ACC112 (cell line): ENCODE data around the gene KCNH8.

ENCODE experiments used
- H2AFZ ChIP-seq: fragments of 200-600 bp; sonication (generic); one replicate; pipeline ENCODE4 v1.6.0; 2017; ENCODE audit warnings: antibody characterized with exemption, low read length; ENCODE audit not compliant: unreplicated experiment
- H3K27ac ChIP-seq: fragments of 200-600 bp; sonication (generic); 2 replicates; pipeline ENCODE4 v1.5.1; 2014; ENCODE audit warnings: low read depth, mild to moderate bottlenecking, antibody characterized with exemption, low read length, moderate library complexity
- H3K27me3 ChIP-seq: fragments of 200-600 bp; sonication (generic); 2 replicates; pipeline ENCODE4 v1.6.1; 2014; ENCODE audit warnings: mild to moderate bottlenecking, antibody characterized with exemption, low read length, moderate library complexity, mixed read lengths; ENCODE audit not compliant: insufficient read depth
- H3K36me3 ChIP-seq: fragments of 200-600 bp; sonication (generic); 2 replicates; pipeline ENCODE4 v1.6.1; 2016; ENCODE audit warnings: mild to moderate bottlenecking, antibody characterized with exemption, low read length, moderate library complexity, mixed read lengths; ENCODE audit not compliant: insufficient read depth
- H3K4me1 ChIP-seq: fragments of 200-600 bp; sonication (generic); one replicate; pipeline ENCODE4 v1.6.1; 2016; ENCODE audit warnings: low read length, mixed read lengths; ENCODE audit not compliant: insufficient read depth, unreplicated experiment, control insufficient read depth
- H3K4me3 ChIP-seq: fragments of 200-600 bp; sonication (generic); 2 replicates; pipeline ENCODE4 v1.5.1; 2014; ENCODE audit warnings: mild to moderate bottlenecking, low read depth, low read length
- H3K79me2 ChIP-seq: fragments of 200-600 bp; sonication (generic); one replicate; pipeline ENCODE4 v1.6.0; 2016; ENCODE audit warnings: low read length; ENCODE audit not compliant: control insufficient read depth, unreplicated experiment, insufficient read depth

KCNH8 gene

DNA sequence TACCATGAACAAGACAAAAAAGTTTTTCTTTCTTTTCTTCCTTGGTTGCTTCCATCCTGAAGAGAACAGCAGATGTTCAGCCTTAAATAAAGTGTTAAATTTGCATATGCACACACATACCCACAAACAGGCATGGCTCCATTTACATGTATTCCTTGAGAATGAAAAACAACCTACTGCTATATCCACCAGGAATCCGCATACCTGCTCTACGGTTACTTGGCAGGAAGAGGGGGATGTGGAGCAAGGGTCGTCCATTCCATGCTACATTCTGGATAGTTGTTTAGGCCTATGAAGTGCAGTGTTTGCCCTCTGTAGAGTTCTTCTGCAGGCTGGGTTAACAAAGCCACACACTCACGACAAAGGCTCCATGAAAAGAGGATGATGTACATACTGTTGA, 322.8 kb downstream of the KCNH8 start:
- H3K79me2 ChIP-seq: no peaks in the 10 kb centered on the region
- no peak overlapping the region for H3K27ac ChIP-seq

DNA sequence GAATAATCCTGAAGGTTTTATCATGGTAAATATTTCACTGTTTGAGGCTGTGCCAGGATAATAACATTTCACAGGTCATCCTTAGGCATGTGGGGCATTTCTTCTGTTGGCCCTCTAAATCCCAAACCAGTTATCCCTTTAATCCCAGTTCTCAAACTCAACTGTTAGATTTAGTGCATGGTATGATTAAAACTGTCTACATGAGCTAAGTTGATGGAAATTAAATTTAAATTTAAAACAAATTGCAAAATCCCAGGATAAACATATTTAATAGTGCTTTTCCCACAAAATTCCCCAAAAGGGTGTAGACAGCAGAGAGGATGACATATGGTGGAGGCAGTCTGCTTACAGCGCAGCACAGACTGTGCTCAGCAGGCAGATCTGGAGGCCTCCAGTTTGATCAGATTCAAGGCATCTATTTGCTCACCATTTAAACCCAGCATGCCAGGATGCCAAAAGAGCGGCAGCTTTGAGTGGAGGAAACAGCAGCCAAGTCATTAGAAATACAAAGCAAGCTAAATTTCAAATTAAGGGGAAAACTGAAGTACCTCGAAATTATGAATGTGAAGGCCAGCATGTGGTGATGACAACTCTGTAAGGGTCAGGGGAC, 325.8 kb downstream of the KCNH8 start:
- Histone ChIP-seq H3K4me1 (no peaks in the 10 kb centered on the region), H3K36me3 (no peaks in the 10 kb centered on the region), H3K27me3 (no peaks in the 10 kb centered on the region), H3K27ac (no peak overlapping the region), H3K79me2 (no peaks in the 10 kb centered on the region), H2AFZ (no peak overlapping the region), H3K4me3 (no peak overlapping the region)

More for the DNA sequence above, 322.8 kb downstream of the KCNH8 start:
- no peaks in the 10 kb centered on the region for H3K27me3 ChIP-seq
- H3K4me1 ChIP-seq: no peaks in the 10 kb centered on the region
- H3K4me3 ChIP-seq: no peak overlapping the region
- H3K36me3 ChIP-seq: no peaks in the 10 kb centered on the region
- H2AFZ ChIP-seq: no peak overlapping the region

DNA sequence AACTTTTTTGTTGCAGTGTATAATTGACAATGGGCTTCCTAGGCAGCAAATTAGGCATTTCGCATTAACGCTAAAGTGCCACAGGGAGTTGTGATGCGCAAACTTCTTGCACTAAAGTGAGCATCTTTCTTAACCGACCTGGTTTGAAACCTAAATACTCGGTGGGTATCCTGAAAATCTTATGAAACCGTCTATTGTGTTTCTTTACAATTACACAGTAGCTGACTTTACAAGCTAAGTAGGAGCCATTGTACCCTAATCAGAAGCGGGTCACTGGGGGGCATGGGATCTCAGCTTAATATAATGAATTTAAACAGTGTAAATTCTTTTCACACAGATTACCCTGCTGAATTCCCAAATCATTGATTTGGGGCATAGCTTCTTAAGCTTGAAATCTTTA, 328.0 kb downstream of the KCNH8 start:
- Histone ChIP-seq H3K36me3 (no peaks in the 10 kb centered on the region), H3K27me3 (no peaks in the 10 kb centered on the region), H3K4me3 (no peak overlapping the region), H3K27ac (no peak overlapping the region), H3K4me1 (no peaks in the 10 kb centered on the region), H3K79me2 (no peaks in the 10 kb centered on the region), H2AFZ (no peak overlapping the region)

- Histone ChIP-seq H3K79me2 (no peaks in the 10 kb centered on the region), H3K36me3 (no peaks in the 10 kb centered on the region), H3K27ac (no peak overlapping the region), H3K27me3 (no peaks in the 10 kb centered on the region), H2AFZ (no peak overlapping the region), H3K4me3 (no peak overlapping the region), H3K4me1 (no peaks in the 10 kb centered on the region)
Observed at GRCh38 chr3:19485267-19485666, 337.0 kb downstream of the KCNH8 start.

- H3K27ac ChIP-seq: no peak overlapping the region
- H3K36me3 ChIP-seq: no peaks in the 10 kb centered on the region
- H3K4me1 ChIP-seq: no peaks in the 10 kb centered on the region
- no peaks in the 10 kb centered on the region for H3K79me2 ChIP-seq
- no peak overlapping the region for H2AFZ ChIP-seq
- no peaks in the 10 kb centered on the region for H3K27me3 ChIP-seq
- no peak overlapping the region for H3K4me3 ChIP-seq
Observed at GRCh38 chr3:19487386-19487785, 339.1 kb downstream of the KCNH8 start.

GRCh38 chr3:19488939-19489338, 340.6 kb downstream of the KCNH8 start:
- H3K36me3 ChIP-seq: no peaks in the 10 kb centered on the region
- no peak overlapping the region for H3K27ac ChIP-seq
- no peak overlapping the region for H2AFZ ChIP-seq
- H3K79me2 ChIP-seq: no peaks in the 10 kb centered on the region
- H3K4me3 ChIP-seq: no peak overlapping the region
- no peaks in the 10 kb centered on the region for H3K27me3 ChIP-seq
- H3K4me1 ChIP-seq: no peaks in the 10 kb centered on the region

DNA sequence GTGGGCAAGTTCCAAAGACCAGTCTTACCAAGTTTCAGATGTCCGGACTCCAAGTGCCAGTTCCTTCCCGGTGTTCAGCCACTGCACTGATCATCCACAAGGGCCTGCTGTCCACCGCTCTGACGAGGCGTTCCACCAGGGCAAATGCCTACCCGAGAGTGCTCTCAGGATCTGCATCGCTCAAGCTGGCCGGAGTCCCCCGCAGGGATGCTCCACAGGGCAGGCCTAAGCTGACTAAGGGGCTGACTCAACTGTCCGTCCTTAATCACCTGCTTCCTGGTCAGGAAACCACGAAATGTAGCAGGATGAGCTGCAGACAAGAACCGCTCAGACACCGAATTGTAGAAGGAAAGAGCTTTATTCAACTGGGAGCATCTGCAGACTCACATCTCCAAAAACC, 341.6 kb downstream of the KCNH8 start:
- H3K27me3 ChIP-seq: no peaks in the 10 kb centered on the region
- no peaks in the 10 kb centered on the region for H3K4me1 ChIP-seq
- H3K79me2 ChIP-seq: no peaks in the 10 kb centered on the region
- H3K36me3 ChIP-seq: no peaks in the 10 kb centered on the region
- no peak overlapping the region for H3K4me3 ChIP-seq
- H2AFZ ChIP-seq: no peak overlapping the region
- H3K27ac ChIP-seq: no peak overlapping the region

DNA sequence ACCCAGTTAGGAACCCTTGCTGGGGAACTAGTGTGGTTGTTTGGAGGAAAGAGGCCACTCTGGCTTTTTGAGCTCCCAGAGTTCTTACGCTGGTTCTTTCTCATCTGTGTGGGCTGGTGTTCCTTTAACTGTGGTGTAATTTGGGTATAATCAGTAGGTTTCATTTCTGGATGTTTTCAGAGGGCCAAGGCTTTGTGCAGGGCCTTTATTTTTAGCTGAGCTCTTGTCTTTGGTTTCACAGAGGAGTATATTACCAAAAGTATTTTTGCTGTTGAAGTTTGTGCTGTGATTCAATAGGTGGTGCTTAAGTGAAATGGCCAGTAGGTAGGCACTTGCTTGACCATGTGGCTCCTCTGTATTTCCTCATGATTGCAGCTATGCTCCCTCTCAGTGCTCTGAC, 357.9 kb downstream of the KCNH8 start:
- H3K4me1 ChIP-seq: no peaks in the 10 kb centered on the region

GRCh38 chr3:19522305-19522704, 374.0 kb downstream of the KCNH8 start:
- H3K36me3 ChIP-seq: no peaks in the 10 kb centered on the region
- no peaks in the 10 kb centered on the region for H3K79me2 ChIP-seq
- no peaks in the 10 kb centered on the region for H3K27me3 ChIP-seq
- H3K4me1 ChIP-seq: no peaks in the 10 kb centered on the region
- H3K4me3 ChIP-seq: no peak overlapping the region
- no peak overlapping the region for H2AFZ ChIP-seq
- H3K27ac ChIP-seq: no peak overlapping the region

More for the DNA sequence above, 357.9 kb downstream of the KCNH8 start:
- Histone ChIP-seq H2AFZ (no peak overlapping the region), H3K27ac (no peak overlapping the region), H3K4me3 (no peak overlapping the region), H3K27me3 (no peaks in the 10 kb centered on the region), H3K36me3 (no peaks in the 10 kb centered on the region), H3K79me2 (no peaks in the 10 kb centered on the region)

DNA sequence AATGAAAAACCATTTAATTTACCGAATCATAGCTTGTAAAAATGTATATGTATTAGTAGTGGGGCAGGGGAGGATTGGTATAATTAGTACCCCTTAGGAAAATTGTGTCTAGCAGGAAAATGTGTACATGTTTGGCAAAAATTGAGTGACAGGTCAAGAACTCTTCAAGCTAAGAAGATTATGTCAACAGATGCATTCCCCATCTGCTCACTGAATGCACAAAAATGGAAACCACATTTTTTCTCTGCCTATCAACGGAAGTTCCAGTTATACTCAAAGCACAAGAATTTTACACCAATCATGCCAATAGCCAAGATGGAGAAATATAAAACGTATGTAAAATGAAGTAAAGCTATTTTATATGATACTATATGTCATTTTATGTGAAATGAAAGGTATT, 377.8 kb downstream of the KCNH8 start:
- Histone ChIP-seq H3K79me2 (no peaks in the 10 kb centered on the region), H3K36me3 (no peaks in the 10 kb centered on the region), H3K4me3 (no peak overlapping the region), H3K4me1 (no peaks in the 10 kb centered on the region), H2AFZ (no peak overlapping the region), H3K27ac (no peak overlapping the region), H3K27me3 (no peaks in the 10 kb centered on the region)

GRCh38 chr3:19527746-19528145, 379.4 kb downstream of the KCNH8 start:
- Histone ChIP-seq H3K79me2 (no peaks in the 10 kb centered on the region), H3K36me3 (no peaks in the 10 kb centered on the region), H3K27ac (no peak overlapping the region), H3K4me3 (no peak overlapping the region), H3K4me1 (no peaks in the 10 kb centered on the region), H2AFZ (no peak overlapping the region), H3K27me3 (no peaks in the 10 kb centered on the region)
